GM19240 (cell line): ENCODE measurements around the gene ANKUB1.
A peak's percentile ranks its signal among the peaks of the same experiment; 100 is the strongest.
"Not testable (repeated sequence)": the region's sequence is repeated elsewhere in the genome, so short reads cannot be mapped to it uniquely, and the experiment has no call there.

Experiments used
- DNase-seq: peaks from one replicate; pipeline ENCODE4 v3.0.0; 2011; ENCODE audit warnings: low spot score; ENCODE audit not compliant: insufficient read length

The ANKUB1 gene

GRCh38 chr3:149792452-149793270, at the start of gene ANKUB1:
TSS of gene ANKUB1 (minus strand) at chr3:149792554. CDS start at chr3:149792366, 188 bp downstream.
- no peak for DNase-seq

- no peak for DNase-seq
Observed at GRCh38 chr3:149839896-149840295, 47.5 kb upstream of the ANKUB1 start.

DNA sequence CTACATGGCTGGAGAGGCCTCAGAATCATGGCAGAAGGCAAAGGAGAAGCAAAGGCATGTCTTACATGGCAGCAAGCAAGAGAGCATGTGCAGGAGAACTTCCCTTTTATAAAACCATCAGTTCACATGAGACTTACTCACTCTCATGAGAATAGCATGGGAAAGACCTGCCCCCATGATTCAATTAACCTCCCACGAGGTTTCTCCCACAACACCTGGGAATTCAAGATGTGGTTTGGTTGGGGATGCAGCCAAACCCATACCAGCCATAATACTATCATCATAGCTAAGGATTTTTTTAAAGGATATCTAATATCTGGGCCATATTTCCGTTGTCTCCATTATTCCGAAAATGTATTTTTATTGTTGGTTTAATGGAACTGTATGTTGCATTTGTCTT, 47.1 kb upstream of the ANKUB1 start:
- not testable (repeated sequence) for DNase-seq

- not testable (repeated sequence) for DNase-seq
Observed at GRCh38 chr3:149838491-149838890, 46.1 kb upstream of the ANKUB1 start.

GRCh38 chr3:149833241-149833640, 40.9 kb upstream of the ANKUB1 start:
- no peak for DNase-seq

GRCh38 chr3:149832086-149832485, 39.7 kb upstream of the ANKUB1 start:
- no peak for DNase-seq

DNA sequence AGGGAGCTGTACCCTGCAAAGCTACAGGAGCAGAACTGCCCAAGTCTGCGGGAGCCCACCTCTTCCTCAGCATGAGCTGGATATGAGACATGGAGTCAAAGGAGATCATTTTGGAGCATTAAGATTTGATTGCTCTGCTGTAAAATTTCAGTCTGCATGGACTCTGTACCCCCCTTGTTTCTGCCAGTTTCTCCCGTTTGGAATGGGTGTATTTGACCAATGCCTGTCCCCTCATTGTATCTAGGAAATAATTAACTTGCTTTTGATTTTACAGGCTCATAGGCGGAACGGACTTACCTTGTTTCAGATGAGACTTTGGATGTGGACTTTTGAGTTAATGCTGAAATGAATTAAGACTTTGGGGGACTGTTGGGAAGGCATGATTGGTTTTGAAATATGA, 39.0 kb upstream of the ANKUB1 start:
- no peak for DNase-seq

DNA sequence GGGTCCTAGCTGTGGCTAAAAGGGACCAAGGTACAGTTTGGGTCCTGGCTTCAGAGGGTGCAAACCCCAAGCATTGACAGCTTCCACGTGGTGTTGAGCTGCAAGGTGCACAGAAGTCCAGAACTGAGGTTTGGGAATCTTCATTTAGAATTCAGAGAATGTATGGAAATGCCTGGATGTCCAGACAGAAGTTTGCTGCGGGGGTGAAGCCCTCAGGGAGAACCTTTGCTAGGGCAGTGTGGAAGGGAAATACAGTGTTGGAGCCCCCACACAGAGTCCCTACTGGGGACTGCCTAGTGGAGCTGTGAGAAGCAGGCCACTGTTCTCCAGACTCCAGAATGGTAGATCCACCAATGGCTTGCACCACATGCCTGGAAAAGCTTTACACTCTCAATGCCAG, 38.5 kb upstream of the ANKUB1 start:
- DNase-seq = no peak

- not testable (repeated sequence) for DNase-seq
Observed at GRCh38 chr3:149829631-149830030, 37.3 kb upstream of the ANKUB1 start.

GRCh38 chr3:149828390-149828789, 36.0 kb upstream of the ANKUB1 start:
- DNase-seq = no peak

DNA sequence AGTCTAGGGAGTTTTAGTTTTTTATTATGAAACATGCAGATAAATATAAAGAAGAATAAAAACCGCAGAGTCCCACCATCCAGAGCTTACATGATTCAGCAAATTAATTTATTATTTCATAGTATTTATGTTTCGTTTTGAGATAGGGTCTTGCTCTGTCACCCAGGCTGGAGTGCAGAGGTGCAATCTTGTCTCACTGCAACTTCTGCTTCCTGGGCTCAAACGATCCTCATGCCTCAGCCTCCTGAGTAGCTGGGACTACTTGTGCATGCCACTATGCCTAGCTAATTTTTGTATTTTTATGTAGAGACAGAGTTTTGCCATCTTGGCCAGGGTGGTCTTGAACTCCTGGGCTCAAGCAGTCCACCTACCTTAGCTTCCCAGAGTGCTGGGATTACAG, 34.3 kb upstream of the ANKUB1 start:
- DNase-seq = no peak

DNA sequence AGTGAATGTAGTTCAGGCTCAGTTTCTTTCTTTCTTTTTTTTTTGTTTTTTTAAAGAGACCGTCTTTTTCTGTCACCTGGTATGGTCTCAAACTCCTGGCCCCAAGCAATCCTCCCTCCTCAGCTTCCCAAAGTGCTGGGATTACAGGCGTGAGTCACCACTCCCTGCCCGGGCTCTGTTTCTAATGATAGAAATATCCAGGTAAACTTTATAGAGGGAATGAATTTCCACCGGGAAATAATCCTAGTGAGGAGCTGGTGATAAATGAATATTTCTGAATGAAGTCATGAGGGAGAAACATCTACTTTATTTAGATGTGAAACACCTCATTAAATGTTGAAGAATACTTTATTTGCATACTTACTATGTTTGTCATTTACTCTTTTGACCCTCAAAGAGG, 27.8 kb upstream of the ANKUB1 start:
- no peak for DNase-seq

GRCh38 chr3:149819432-149819831, 27.1 kb upstream of the ANKUB1 start:
- no peak for DNase-seq

- no peak for DNase-seq
Observed at GRCh38 chr3:149816986-149817385, 24.6 kb upstream of the ANKUB1 start.

GRCh38 chr3:149816311-149816710, 24.0 kb upstream of the ANKUB1 start:
- DNase-seq = no peak

DNA sequence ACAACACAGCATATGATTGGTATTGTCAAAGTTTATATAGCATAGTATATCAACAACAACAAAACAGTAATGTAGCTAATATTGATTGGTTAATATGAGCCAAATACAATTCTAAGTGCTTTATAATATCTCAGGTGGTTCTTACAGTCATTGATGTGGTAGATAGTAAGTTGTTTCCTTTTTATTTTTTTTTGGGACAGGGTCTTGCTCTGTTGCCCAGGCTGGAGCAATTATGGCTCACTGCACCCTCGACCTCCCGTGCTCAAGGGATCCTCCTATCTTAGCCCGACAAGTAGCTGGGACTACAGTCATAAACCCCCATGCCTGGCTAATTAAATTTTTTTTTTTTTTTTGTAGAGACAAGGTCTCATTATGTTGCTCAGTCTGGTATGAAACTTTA, 23.4 kb upstream of the ANKUB1 start:
- DNase-seq = no peak

DNA sequence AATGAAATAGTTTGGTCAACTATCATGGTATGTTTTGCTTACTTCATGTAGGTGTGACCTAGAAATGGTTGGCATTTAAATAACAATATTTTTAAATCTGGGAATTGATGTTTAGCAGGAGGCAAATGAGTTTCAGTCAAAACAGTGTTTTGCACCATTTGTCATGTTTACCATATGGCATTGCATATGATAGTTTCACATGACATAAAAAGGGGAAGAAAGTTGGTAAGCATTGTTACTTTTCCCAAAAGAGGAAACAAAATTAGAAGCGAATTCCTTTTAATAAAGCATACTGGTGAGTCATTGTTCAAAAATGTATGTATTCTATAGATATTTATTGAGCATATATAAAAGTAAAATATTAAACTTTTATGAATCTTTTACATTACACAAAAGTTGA, 23.0 kb upstream of the ANKUB1 start:
- DNase-seq = no peak

GRCh38 chr3:149813367-149814281, 21.3 kb upstream of the ANKUB1 start:
- DNase-seq = no peak

DNA sequence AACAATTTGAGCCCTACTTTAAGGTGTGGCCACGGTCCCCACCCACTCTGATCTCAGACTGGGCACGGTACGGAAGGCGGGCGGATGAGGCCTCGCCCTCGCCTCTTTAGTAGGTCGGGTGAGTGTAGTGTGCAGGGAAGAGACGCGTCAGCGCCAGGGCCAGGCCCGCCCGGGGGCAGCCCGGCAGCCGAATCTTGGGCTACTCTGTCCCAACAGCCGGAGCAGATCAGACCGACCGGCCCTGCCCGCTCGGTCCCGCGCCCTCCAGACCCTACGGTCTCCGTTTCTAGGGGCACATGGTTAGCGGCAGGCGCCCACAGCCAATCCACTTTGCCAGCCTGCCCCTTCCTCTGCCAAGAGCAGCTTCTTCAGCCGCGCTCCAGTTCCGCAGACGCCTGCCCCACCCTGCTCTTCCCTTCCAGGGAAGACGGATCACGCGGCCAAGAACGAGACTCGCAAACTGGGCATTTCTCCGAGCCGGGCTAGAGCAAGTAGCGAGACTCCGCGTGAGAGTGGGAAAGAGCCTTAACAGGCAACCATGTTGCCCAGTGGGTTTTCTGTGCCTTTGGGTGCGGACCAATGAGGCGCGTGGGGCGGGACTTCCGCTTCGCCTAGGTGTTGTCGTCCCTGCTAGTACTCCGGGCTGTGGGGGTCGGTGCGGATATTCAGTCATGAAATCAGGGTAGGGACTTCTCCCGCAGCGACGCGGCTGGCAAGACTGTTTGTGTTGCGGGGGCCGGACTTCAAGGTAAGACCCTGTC, 20.4 kb upstream of the ANKUB1 start, which contains the start of gene RNF13:
TSS of gene RNF13 (plus strand) at position 610 of the 761 bp plus-strand sequence. CDS start 32,812 bp downstream, outside the sequence.
- DNase-seq = peak; percentile 48

GRCh38 chr3:149812165-149812605, 19.8 kb upstream of the ANKUB1 start:
- no peak for DNase-seq

- no peak for DNase-seq
Observed at GRCh38 chr3:149810846-149811245, 18.5 kb upstream of the ANKUB1 start.
